Activated naive CD8-positive, alpha-beta T cell treated with anti-CD3 and anti-CD28 coated beads, Interleukin-2, amount 50 U/mL, for 16 hours (primary cell): ENCODE data around the gene FBXL14.
"Not testable (repeated sequence)": the region's sequence is repeated elsewhere in the genome, so short reads cannot be mapped to it uniquely, and the experiment has no call there.

Experiments used
- DNase-seq: peaks from one replicate; pipeline ENCODE4 v3.0.0-alpha.2; 2020; ENCODE audit warnings: low read depth, low spot score

The FBXL14 gene

GRCh38 chr12:1619587-1619986 is 25.2 kb upstream of the FBXL14 start:
- no peak for DNase-seq

- DNase-seq, result no peak
Measured at GRCh38 chr12:1619159-1619558, 24.8 kb upstream of the FBXL14 start.

GRCh38 chr12:1618489-1618888 is 24.1 kb upstream of the FBXL14 start:
- DNase-seq, result no peak

GRCh38 chr12:1616233-1617066 is 22.1 kb upstream of the FBXL14 start:
- DNase-seq, result no peak

GRCh38 chr12:1614360-1614759 is 20.0 kb upstream of the FBXL14 start:
- no peak for DNase-seq

- DNase-seq, result no peak
Measured at GRCh38 chr12:1613860-1614259, 19.5 kb upstream of the FBXL14 start.

- DNase-seq, result no peak
Measured at GRCh38 chr12:1611803-1612572, 17.6 kb upstream of the FBXL14 start.

- DNase-seq, result no peak
Measured at GRCh38 chr12:1610072-1610643, 15.8 kb upstream of the FBXL14 start.

- no peak for DNase-seq
Measured at GRCh38 chr12:1608713-1609119, 14.3 kb upstream of the FBXL14 start.

- no peak for DNase-seq
Measured at GRCh38 chr12:1607940-1608712, 13.7 kb upstream of the FBXL14 start.

- peak; percentile 51 for DNase-seq
Measured at GRCh38 chr12:1606021-1606622, 11.7 kb upstream of the FBXL14 start.

- no peak for DNase-seq
Measured at GRCh38 chr12:1605129-1606020, 11.0 kb upstream of the FBXL14 start.

- DNase-seq, result no peak
Measured at GRCh38 chr12:1604464-1604863, 10.1 kb upstream of the FBXL14 start.

GRCh38 chr12:1603269-1603993 is 9.1 kb upstream of the FBXL14 start:
- DNase-seq, result no peak

GRCh38 chr12:1602706-1603105 is 8.3 kb upstream of the FBXL14 start:
- not testable (repeated sequence) for DNase-seq

- DNase-seq, result no peak
Measured at GRCh38 chr12:1598757-1599156, 4.4 kb upstream of the FBXL14 start.

GRCh38 chr12:1595690-1596347 is 1.4 kb upstream of the FBXL14 start:
- no peak for DNase-seq

GRCh38 chr12:1595026-1595561 is 713 bp upstream of the FBXL14 start:
- DNase-seq, result no peak

GRCh38 chr12:1594006-1594260 is 448 bp downstream of the FBXL14 start:
- DNase-seq, result no peak
